HG03196 (cell line): Measurements from ENCODE around the gene PPBP.
"Not testable (repeated sequence)": the region's sequence is repeated elsewhere in the genome, so short reads cannot be mapped to it uniquely, and the experiment has no call there.

ENCODE experiments used
- ATAC-seq: cut with Tn5 transposase; IDR thresholded peaks from one replicate; pipeline ENCODE4 v1.9.1; 2021; ENCODE audit not compliant: unreplicated experiment

Gene PPBP

GRCh38 chr4:73952352-73952751 is 35.6 kb downstream of the PPBP start:
- no peak for ATAC-seq

GRCh38 chr4:73950376-73950920 is 37.5 kb downstream of the PPBP start:
- not testable (repeated sequence) for ATAC-seq

- ATAC-seq = no peak
These were observed 38.8 kb downstream of the PPBP start for GRCh38 chr4:73948990-73949706.

GRCh38 chr4:73948291-73948690 is 39.7 kb downstream of the PPBP start:
- no peak for ATAC-seq

- ATAC-seq = no peak
These were observed 40.6 kb downstream of the PPBP start for GRCh38 chr4:73947239-73947985.

GRCh38 chr4:73945674-73946449 is 42.1 kb downstream of the PPBP start:
- no peak for ATAC-seq

GRCh38 chr4:73945140-73945539 is 42.9 kb downstream of the PPBP start:
- no peak for ATAC-seq

GRCh38 chr4:73944061-73944875 is 43.7 kb downstream of the PPBP start:
- ATAC-seq = no peak

- ATAC-seq = no peak
These were observed 44.4 kb downstream of the PPBP start for GRCh38 chr4:73943555-73943954.

GRCh38 chr4:73936969-73937368 is 51.0 kb downstream of the PPBP start:
- no peak for ATAC-seq
